NOMO-1 treated with DMSO at 0.1 percent for 48 hours (cell line): ENCODE measurements around the gene AGGF1.
"Not testable (repeated sequence)": the region's sequence is repeated elsewhere in the genome, so short reads cannot be mapped to it uniquely, and the experiment has no call there.

Experiments used
- DNase-seq: peaks from one replicate; lab custom pipeline; 2025; ENCODE audit not compliant: unreplicated experiment; lab: John Stamatoyannopoulos, UW

Gene AGGF1

GRCh38 chr5:77024490-77024889, 5.7 kb upstream of the AGGF1 start:
- peak; percentile 52 for DNase-seq

GRCh38 chr5:77028631-77029375, 1.4 kb upstream of the AGGF1 start:
- DNase-seq: no peak

- DNase-seq: no peak
Observed at GRCh38 chr5:77029376-77029885, 773 bp upstream of the AGGF1 start.

GRCh38 chr5:77031891-77032290, 1.7 kb downstream of the AGGF1 start:
- DNase-seq: no peak

GRCh38 chr5:77032635-77033034, 2.4 kb downstream of the AGGF1 start:
- DNase-seq: no peak

- no peak for DNase-seq
Observed at GRCh38 chr5:77033338-77033737, 3.1 kb downstream of the AGGF1 start.

- no peak for DNase-seq
Observed at GRCh38 chr5:77035950-77036349, 5.7 kb downstream of the AGGF1 start.

GRCh38 chr5:77046416-77047073, 16.3 kb downstream of the AGGF1 start:
- no peak for DNase-seq

GRCh38 chr5:77064040-77064439, 33.8 kb downstream of the AGGF1 start:
- no peak for DNase-seq

GRCh38 chr5:77065256-77065655, 35.1 kb downstream of the AGGF1 start:
- peak; percentile 68 for DNase-seq

- DNase-seq: peak; percentile 73
Observed at GRCh38 chr5:77066184-77066583, 36.0 kb downstream of the AGGF1 start.

GRCh38 chr5:77066823-77067442, 36.7 kb downstream of the AGGF1 start:
- peak; percentile 58 for DNase-seq

- no peak for DNase-seq
Observed at GRCh38 chr5:77073667-77074066, 43.5 kb downstream of the AGGF1 start.

GRCh38 chr5:77074745-77075144, 44.5 kb downstream of the AGGF1 start:
- no peak for DNase-seq

- peak; percentile 29 for DNase-seq
Observed at GRCh38 chr5:77076961-77077828, 47.0 kb downstream of the AGGF1 start.

GRCh38 chr5:77077829-77078176, 47.6 kb downstream of the AGGF1 start:
- DNase-seq: no peak

GRCh38 chr5:77080479-77080878, 50.3 kb downstream of the AGGF1 start:
- not testable (repeated sequence) for DNase-seq

- no peak for DNase-seq
Observed at GRCh38 chr5:77080905-77081304, 50.7 kb downstream of the AGGF1 start.

- no peak for DNase-seq
Observed at GRCh38 chr5:77082280-77082679, 52.1 kb downstream of the AGGF1 start.

GRCh38 chr5:77083088-77083487, 52.9 kb downstream of the AGGF1 start:
- no peak for DNase-seq

- DNase-seq: no peak
Observed at GRCh38 chr5:77086368-77086688, 56.1 kb downstream of the AGGF1 start.
